Stimulated activated naive B cell treated with anti-CD40 and anti-IgM and Interleukin-4, amounts not matched to agents 10 μg/mL and 1 μg/mL and 100 μg/mL, for 72 hours (primary cell): ENCODE results near the gene LAIR1.
A peak's percentile ranks its signal among the peaks of the same experiment; 100 is the strongest.

Experiments used
- ATAC-seq, 2 donors: fragments of 150-1000 bp; cut with Tn5 transposase; replicated peaks; 2 replicates each; pipeline ENCODE4 v1.10.0; 2021; ENCODE audit warnings: moderate library complexity in 1 of 2
- DNase-seq: peaks from one replicate; pipeline ENCODE4 v3.0.0; 2021
- H3K27ac Mint-ChIP-seq: one replicate; pipeline ENCODE4 v1.8.0; 2022; ENCODE audit warnings: mild to moderate bottlenecking, mixed read lengths
- H3K27me3 Mint-ChIP-seq, 2 donors: one replicate each; pipeline ENCODE4 v1.8.0; 2022; ENCODE audit warnings: mixed read lengths in 2 of 2
- H3K36me3 Mint-ChIP-seq, 2 donors: one replicate each; pipeline ENCODE4 v1.8.0; 2022; ENCODE audit warnings: mixed read lengths in 2 of 2, mild to moderate bottlenecking in 1 of 2
- H3K4me1 Mint-ChIP-seq, 2 donors: one replicate each; pipeline ENCODE4 v1.8.0; 2022; ENCODE audit warnings: mixed read lengths in 2 of 2, mild to moderate bottlenecking in 1 of 2
- H3K4me3 Mint-ChIP-seq, 2 donors: one replicate each; pipeline ENCODE4 v1.8.0; 2022; ENCODE audit warnings: mild to moderate bottlenecking in 2 of 2, mixed read lengths in 2 of 2, moderate library complexity in 1 of 2
- H3K9me3 Mint-ChIP-seq, 2 donors: one replicate each; pipeline ENCODE4 v1.8.0; 2022; ENCODE audit warnings: mixed read lengths in 2 of 2, mild to moderate bottlenecking in 1 of 2

LAIR1 gene

DNA sequence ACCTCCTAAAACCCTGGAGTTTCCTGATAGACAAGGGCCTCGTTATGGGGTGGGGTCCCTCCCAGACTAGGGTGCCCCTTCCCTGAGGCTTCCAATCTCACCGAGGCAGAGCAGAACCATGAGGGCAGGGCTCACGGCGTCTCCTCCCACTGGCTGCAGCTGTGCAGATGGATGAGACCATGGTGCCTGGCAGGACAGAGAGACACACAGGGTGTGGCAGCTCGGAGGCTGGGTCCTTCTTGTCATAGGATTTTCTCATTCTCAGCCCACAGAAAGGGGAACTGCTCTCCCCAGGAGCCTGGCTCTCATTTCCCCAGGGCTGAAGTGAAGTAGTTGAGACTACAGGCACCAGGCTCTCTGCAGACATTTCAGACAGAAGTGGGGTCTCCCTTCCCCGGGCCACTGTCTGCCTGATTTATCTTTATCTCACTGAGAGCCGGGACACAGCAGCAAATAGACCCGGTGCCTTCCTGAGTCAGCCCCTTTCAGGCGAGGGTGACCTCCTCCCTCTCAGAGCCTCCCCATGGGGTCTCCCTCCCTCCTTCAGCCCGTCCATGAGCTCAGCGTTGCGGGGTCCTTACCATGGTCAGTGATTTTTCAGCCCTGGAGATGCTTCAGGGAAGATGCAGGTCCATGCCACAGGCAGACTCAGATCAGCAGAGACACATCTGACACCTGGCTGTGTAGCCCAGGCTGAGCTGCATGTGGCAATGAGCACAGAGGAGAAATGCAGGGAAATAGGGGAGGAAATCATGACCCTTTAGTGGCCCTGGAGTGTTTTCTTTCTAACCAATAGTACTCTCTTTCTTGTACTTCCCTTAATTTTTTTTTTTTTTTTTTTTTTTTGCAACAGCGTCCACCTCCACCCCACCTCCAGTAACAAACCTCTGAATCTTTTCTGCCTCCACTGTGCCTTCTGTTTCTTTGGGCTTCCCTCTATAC, 52.0 kb downstream of the LAIR1 start, which contains the start of gene LILRA5:
Gene LILRA5 (minus strand): TSS at position 731 of the 942 bp plus-strand sequence. CDS start 147 bp downstream, at position 584.
- peak; percentile 99 for ATAC-seq
- peaks cover 50 to 56% of the 10 kb centered on the region in 2 donors for H3K27me3 Mint-ChIP-seq
- no peaks in the 10 kb centered on the region for H3K36me3 Mint-ChIP-seq
- DNase-seq, result peak; percentile 36
- peak within 1 kb of the TSS; percentile 5 to 12 for H3K4me3 Mint-ChIP-seq
- no peaks in the 10 kb centered on the region for H3K9me3 Mint-ChIP-seq
- peaks cover 11 to 21% of the 10 kb centered on the region in 2 donors for H3K4me1 Mint-ChIP-seq
- H3K27ac Mint-ChIP-seq, result peak within 1 kb of the TSS; percentile 33

DNA sequence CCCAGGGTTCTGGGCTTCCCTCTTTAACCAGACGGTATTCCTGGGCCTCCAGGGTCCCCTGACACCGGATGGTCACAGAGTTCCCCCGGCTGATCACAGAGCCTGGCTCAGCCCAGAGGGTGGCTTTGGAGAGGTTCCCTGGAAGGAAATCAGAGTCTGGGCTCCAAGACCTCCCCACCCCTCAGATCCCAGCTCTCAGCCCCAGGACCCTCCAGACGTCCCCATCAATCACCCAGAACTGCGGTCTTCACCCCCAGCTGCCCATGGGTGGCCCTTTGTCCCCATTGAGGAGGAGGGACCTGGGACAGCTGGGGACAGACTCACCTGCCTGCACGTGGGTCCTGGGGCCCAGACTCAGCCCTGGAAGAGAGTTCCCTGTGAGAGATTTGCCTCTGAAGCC, 52.7 kb downstream of the LAIR1 start:
- peaks cover 8 to 21% of the 10 kb centered on the region in 2 donors for H3K4me1 Mint-ChIP-seq
- H3K4me3 Mint-ChIP-seq, result no peak overlapping the region
- peak in 1 of 2 donors; percentile 9 for ATAC-seq
- H3K9me3 Mint-ChIP-seq, result no peaks in the 10 kb centered on the region
- no peak for DNase-seq
- H3K27me3 Mint-ChIP-seq, result peaks cover 57 to 63% of the 10 kb centered on the region in 2 donors
- no peaks in the 10 kb centered on the region for H3K36me3 Mint-ChIP-seq
- no peak overlapping the region for H3K27ac Mint-ChIP-seq

DNA sequence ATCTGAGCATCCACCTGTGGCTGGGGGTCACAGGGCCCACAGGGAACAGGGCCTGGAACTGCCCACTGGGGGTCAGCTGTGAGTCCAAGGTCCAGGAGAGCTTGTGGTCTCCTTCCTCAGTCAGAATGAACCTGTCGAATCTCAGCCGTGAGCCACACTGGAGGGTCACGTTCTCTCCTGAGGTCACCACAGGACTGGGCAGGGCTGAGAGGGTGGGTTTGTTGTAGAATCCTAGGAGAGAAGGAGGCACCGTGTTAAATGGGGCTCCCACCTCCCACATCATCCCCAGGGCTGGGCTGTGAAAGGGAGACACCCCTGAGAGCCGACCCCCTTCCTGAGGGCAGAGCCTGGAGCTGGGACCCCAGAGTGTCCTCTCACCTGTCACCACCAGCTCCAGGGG, 53.2 kb downstream of the LAIR1 start:
- ATAC-seq, result no peak
- Mint-ChIP-seq H3K4me3 (no peak overlapping the region), H3K27me3 (peaks cover 61 to 65% of the 10 kb centered on the region in 2 donors), H3K9me3 (no peaks in the 10 kb centered on the region), H3K4me1 (peaks cover 8 to 21% of the 10 kb centered on the region in 2 donors), H3K36me3 (no peaks in the 10 kb centered on the region), H3K27ac (no peak overlapping the region)
- no peak for DNase-seq

DNA sequence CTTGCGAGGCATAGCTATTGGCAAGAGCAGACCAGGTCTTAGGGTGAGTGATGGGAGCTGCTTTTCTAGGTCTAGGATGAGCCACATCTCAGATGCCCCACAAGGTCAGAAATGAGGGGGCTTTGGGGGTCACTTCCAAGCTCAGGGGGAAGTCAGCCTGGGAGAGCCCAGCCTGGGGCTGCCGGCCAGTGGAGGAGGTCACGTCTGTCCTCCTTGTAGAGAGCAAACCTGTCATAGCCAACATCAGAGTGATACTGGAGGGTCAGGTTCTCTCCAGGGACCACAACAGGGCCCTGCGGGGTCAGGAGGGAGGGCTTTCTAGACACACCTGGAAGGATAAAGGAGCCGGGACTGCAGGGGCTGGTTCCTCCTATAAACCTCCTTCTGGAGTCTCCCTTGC, 54.2 kb downstream of the LAIR1 start:
- ATAC-seq, result no peak
- Mint-ChIP-seq H3K4me1 (peaks cover 8 to 21% of the 10 kb centered on the region in 2 donors), H3K4me3 (no peak overlapping the region), H3K27me3 (peaks cover 62 to 67% of the 10 kb centered on the region in 2 donors), H3K36me3 (no peaks in the 10 kb centered on the region), H3K27ac (no peak overlapping the region), H3K9me3 (no peaks in the 10 kb centered on the region)
- no peak for DNase-seq

DNA sequence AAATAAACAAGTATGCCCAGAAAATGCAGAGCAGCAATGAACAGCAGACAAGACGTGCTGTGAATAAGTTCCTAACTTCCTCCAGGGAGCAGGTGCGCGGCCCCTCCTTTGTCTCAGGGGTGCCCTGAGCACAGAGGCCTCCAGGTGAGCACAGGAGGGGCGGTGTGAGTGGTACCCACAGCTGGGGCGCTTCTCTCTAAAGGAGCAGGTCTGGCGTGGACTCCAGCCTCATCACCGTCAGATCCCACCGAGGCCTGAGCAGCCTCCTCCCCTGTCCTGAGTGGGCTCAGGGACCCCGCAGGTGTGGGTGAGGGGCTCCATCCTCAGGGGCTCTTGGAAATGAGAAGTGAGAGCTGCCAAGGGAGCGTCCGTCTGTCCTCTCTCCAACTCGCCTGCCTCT, 54.9 kb downstream of the LAIR1 start:
- Mint-ChIP-seq H3K36me3 (no peaks in the 10 kb centered on the region), H3K27me3 (peaks cover 70 to 74% of the 10 kb centered on the region in 2 donors), H3K27ac (no peak overlapping the region), H3K4me3 (no peak overlapping the region), H3K9me3 (peaks cover 1 to 3% of the 10 kb centered on the region in 2 donors), H3K4me1 (peaks cover 11 to 26% of the 10 kb centered on the region in 2 donors)
- no peak for ATAC-seq
- no peak for DNase-seq

DNA sequence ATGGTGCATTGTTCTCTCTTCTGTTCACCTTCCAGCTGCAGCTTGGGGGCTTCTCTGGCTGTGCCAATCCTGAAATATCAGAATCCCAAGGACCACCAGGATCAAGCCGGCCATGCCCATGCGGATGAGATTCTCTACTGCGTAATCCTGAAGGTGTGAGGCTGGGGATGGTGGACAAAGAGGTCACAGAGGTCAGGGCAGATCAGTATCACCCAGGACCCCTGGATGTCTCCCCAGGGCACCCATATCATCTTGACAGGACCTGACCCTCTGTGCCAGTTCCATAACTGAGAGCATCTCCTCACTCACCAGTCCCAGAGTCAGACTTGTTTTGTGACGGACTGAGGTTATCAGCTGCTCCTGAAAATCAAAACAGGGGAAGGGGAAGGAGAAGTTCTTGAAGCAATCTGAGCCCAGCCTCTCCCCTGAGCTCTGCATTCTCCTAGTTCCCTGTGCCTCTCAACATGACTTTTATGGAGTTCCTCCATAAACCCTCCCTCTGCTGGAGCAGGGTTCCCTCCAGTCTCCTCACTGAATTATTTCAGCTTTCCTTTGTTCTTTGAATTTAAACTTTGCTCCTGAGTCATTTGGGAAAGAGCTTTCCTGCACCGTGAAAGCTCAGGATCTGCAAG, 57.2 kb downstream of the LAIR1 start:
- no peak for ATAC-seq
- Mint-ChIP-seq H3K36me3 (no peaks in the 10 kb centered on the region), H3K27me3 (peaks cover 58 to 80% of the 10 kb centered on the region in 2 donors), H3K27ac (no peak overlapping the region), H3K9me3 (peaks cover 1 to 4% of the 10 kb centered on the region in 2 donors), H3K4me3 (no peak overlapping the region), H3K4me1 (peaks cover 9 to 15% of the 10 kb centered on the region in 2 donors)
- DNase-seq, result no peak

DNA sequence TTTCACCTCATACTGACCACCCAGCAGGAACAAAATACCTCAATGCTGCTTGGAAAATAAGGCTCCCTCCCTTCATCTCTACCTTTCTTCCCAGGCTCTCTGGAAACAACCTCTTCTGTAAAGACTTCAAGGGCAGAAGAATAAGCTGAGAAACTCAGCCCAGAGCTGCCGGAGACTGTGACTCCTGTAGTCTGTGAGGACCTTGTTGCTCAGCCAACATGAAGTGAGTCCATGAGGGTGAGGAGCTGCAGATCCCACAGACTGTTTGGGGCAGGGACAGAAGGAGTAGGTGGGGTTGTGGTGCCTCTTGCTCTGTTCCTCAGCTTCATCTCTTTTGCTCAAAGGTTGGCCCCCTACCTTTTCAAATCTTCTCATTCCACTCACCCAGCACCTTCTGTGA, 59.6 kb downstream of the LAIR1 start:
- H3K27me3 Mint-ChIP-seq, result peaks cover 60 to 83% of the 10 kb centered on the region in 2 donors
- ATAC-seq (no peak), DNase-seq (no peak)
- no peak overlapping the region for H3K4me3 Mint-ChIP-seq
- H3K27ac Mint-ChIP-seq, result no peak overlapping the region
- peaks cover 5 to 8% of the 10 kb centered on the region in 2 donors for H3K4me1 Mint-ChIP-seq
- H3K36me3 Mint-ChIP-seq, result no peaks in the 10 kb centered on the region
- H3K9me3 Mint-ChIP-seq, result peaks cover 1 to 4% of the 10 kb centered on the region in 2 donors

DNA sequence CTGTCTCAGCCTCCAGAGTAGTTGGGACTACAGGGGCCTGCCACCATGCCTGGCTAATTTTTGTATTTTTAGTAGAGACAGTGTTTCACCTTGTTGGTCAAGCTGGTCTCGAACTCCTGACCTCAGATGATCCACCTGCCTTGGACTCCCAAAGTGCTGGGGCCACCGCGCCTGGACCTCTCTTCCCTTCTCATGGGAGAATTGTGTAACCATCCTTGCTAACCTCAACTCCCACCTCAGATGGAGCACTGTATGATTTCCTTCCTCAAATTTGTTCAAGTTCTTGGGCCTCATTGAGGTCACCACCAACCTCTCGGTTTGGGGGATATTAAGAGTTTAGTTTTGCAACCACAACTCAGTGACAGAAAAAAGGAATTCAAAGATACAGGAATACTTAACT, 62.5 kb downstream of the LAIR1 start:
- Mint-ChIP-seq H3K4me1 (peaks cover 12 to 21% of the 10 kb centered on the region in 2 donors), H3K27ac (no peak overlapping the region), H3K9me3 (peaks cover 1 to 4% of the 10 kb centered on the region in 2 donors), H3K4me3 (no peak overlapping the region), H3K27me3 (peaks cover 70 to 92% of the 10 kb centered on the region in 2 donors), H3K36me3 (no peaks in the 10 kb centered on the region)
- ATAC-seq, result no peak
- no peak for DNase-seq
